PC-3 (cell line): ENCODE results near the gene PLEKHA1. TPM values are rescaled to one million over a fixed set of nuclear protein-coding genes. Genes with fewer than 3 reads are reported as not detected.

Experiments used
- ATAC-seq: fragments of 200-7000 bp; cut with Tn5 transposase; 2 replicates; pipeline ENCODE4 v1.9.1; 2020; ENCODE audit warnings: mild to moderate bottlenecking, moderate library complexity
- BruUV-seq: library from RNA; stranded (reverse); fragments of 400-500 nt; replicated peaks from 2 replicates; lab custom pipeline; 2021; lab: Mats Ljungman, UMichigan
- CTCF ChIA-PET: fragments of 300-600 bp; sonication (Branson Sonifier 250); formaldehyde crosslinking; loops from one replicate; lab custom pipeline; 2022; ENCODE audit warnings: antibody characterized with exemption; lab: Charles Lee
- POLR2A ChIA-PET: fragments of 300-600 bp; sonication (Branson Sonifier 250); formaldehyde crosslinking; loops from one replicate; lab custom pipeline; 2022; ENCODE audit warnings: antibody characterized with exemption; ENCODE audit not compliant: unreplicated experiment; lab: Charles Lee
- DNase-seq: peaks from one replicate; pipeline ENCODE4 v3.0.0-alpha.2; 2015
- H2AFZ ChIP-seq: fragments of 300-600 bp; sonication (generic); 2 replicates; pipeline ENCODE4 v1.6.0; 2016; ENCODE audit warnings: antibody characterized with exemption, low read length
- H3F3A ChIP-seq: fragments of 300-600 bp; sonication (generic); one replicate; pipeline ENCODE4 v1.6.0; 2017; ENCODE audit warnings: antibody characterized with exemption, low read length, control low read depth, mild to moderate bottlenecking; ENCODE audit not compliant: unreplicated experiment
- H3K27ac ChIP-seq: fragments of 300-600 bp; sonication (generic); 2 replicates; pipeline ENCODE4 v1.5.1; 2016; ENCODE audit warnings: mild to moderate bottlenecking, low read length
- H3K27me3 ChIP-seq: fragments of 300-600 bp; sonication (generic); 2 replicates; pipeline ENCODE4 v1.6.1; 2016; ENCODE audit warnings: low read length, mixed read lengths
- H3K36me3 ChIP-seq: fragments of 300-600 bp; sonication (generic); 2 replicates; pipeline ENCODE4 v1.6.1; 2016; ENCODE audit warnings: low read depth, mixed run types, low read length, mixed read lengths
- H3K4me1 ChIP-seq: fragments of 300-600 bp; sonication (generic); 2 replicates; pipeline ENCODE4 v1.5.1; 2016; ENCODE audit warnings: low read length; ENCODE audit not compliant: insufficient read depth
- H3K4me2 ChIP-seq: fragments of 300-600 bp; sonication (generic); 2 replicates; pipeline ENCODE4 v1.6.0; 2016; ENCODE audit warnings: low read length
- H3K4me3 ChIP-seq: fragments of 300-600 bp; sonication (generic); 2 replicates; pipeline ENCODE4 v1.5.1; 2016; ENCODE audit warnings: mild to moderate bottlenecking, low read length, mixed read lengths
- H3K79me2 ChIP-seq: fragments of 300-600 bp; sonication (generic); 2 replicates; pipeline ENCODE4 v1.6.1; 2017; ENCODE audit warnings: low read length, mixed read lengths
- H3K9ac ChIP-seq: fragments of 300-600 bp; sonication (generic); 2 replicates; pipeline ENCODE4 v1.6.0; 2016; ENCODE audit warnings: mild to moderate bottlenecking, low read length
- H3K9me2 ChIP-seq: fragments of 300-600 bp; sonication (generic); replicated peaks from 2 replicates; pipeline ENCODE4 v1.6.1; 2016; ENCODE audit warnings: mixed run types, low read length, mixed read lengths
- H3K9me3 ChIP-seq: fragments of 300-600 bp; sonication (generic); 2 replicates; pipeline ENCODE4 v1.6.1; 2016; ENCODE audit warnings: low read length, mixed read lengths
- H4K20me1 ChIP-seq: fragments of 300-600 bp; sonication (generic); 2 replicates; pipeline ENCODE4 v1.6.1; 2016; ENCODE audit warnings: low read length, mixed read lengths
- EZH2 ChIP-seq: fragments of 300-600 bp; sonication (generic); IDR thresholded peaks from one replicate; pipeline ENCODE4 v1.6.1; 2017; ENCODE audit warnings: antibody characterized with exemption, mild to moderate bottlenecking, low read length; ENCODE audit not compliant: unreplicated experiment
- EZH2phosphoT487 ChIP-seq: fragments of 300-600 bp; sonication (generic); IDR thresholded peaks from 2 replicates; pipeline ENCODE4 v1.6.1; 2018; ENCODE audit warnings: mild to moderate bottlenecking, antibody characterized with exemption, low read length, borderline replicate concordance
- intact Hi-C: fragments of 100-400 bp; cut with micrococcal nuclease; formaldehyde crosslinking; loops from 2 replicates; pipeline ENCODE4 v1.9.0; 2023
- total RNA-seq: library from RNA; depleted of rRNA; stranded (reverse); fragments of >200 nt; gene quantifications from 2 replicates; pipeline ENCODE4 v1.2.3, GENCODE V29; 2014
- TF ChIP-seq, protein P1 (sequence below): fragments of 300-600 bp; sonication (generic); conservative IDR thresholded peaks from 2 replicates; pipeline ENCODE4 v1.5.1; 2017; ENCODE audit warnings: antibody characterized with exemption, low read depth, mild to moderate bottlenecking, low read length

Gene PLEKHA1
- total RNA-seq, 1 experiment from 2014 or later: 5.2 TPM

DNA sequence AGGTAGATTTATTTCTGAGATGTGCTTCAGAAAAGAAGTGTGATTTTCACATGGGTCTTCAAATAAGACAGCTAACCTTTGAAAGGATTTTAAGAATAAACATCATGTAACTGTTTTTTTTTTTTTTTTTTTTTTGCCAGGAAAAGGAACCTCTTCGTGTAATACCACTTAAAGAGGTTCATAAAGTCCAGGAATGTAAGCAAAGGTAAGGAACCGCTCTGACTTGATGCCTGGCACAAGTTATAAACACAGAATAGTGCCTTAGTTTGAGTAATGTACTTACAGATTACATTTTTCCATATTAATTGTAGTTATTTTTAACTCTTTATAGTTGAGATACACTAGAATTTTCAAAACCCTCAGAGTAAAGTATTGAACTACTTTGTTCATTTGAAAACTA is 49.6 kb downstream of the PLEKHA1 start:
- H3K4me3 ChIP-seq: no peak overlapping the region
- TF ChIP-seq, protein P1, sequence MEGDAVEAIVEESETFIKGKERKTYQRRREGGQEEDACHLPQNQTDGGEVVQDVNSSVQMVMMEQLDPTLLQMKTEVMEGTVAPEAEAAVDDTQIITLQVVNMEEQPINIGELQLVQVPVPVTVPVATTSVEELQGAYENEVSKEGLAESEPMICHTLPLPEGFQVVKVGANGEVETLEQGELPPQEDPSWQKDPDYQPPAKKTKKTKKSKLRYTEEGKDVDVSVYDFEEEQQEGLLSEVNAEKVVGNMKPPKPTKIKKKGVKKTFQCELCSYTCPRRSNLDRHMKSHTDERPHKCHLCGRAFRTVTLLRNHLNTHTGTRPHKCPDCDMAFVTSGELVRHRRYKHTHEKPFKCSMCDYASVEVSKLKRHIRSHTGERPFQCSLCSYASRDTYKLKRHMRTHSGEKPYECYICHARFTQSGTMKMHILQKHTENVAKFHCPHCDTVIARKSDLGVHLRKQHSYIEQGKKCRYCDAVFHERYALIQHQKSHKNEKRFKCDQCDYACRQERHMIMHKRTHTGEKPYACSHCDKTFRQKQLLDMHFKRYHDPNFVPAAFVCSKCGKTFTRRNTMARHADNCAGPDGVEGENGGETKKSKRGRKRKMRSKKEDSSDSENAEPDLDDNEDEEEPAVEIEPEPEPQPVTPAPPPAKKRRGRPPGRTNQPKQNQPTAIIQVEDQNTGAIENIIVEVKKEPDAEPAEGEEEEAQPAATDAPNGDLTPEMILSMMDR: no peak
- no peak for TF ChIP-seq EZH2
- no peak for TF ChIP-seq EZH2phosphoT487
- H3K79me2 ChIP-seq: no peaks in the 10 kb centered on the region
- no peaks in the 10 kb centered on the region for H3K27me3 ChIP-seq
- no peak for ATAC-seq
- H3K4me1 ChIP-seq: no peaks in the 10 kb centered on the region
- H2AFZ ChIP-seq: no peak overlapping the region
- H3K4me2 ChIP-seq: no peak overlapping the region
- no peaks in the 10 kb centered on the region for H4K20me1 ChIP-seq
- DNase-seq: no peak
- no peaks in the 10 kb centered on the region for H3K9me3 ChIP-seq
- ChIA-PET POLR2A (no interaction called here), CTCF (no interaction called here)
- no peaks in the 10 kb centered on the region for H3K9me2 ChIP-seq
- H3K36me3 ChIP-seq: no peaks in the 10 kb centered on the region
- intact Hi-C loops: no loop called here
- BruUV-seq: no TSS peak
- H3K9ac ChIP-seq: no peak overlapping the region
- H3K27ac ChIP-seq: no peak overlapping the region
- no peaks in the 10 kb centered on the region for H3F3A ChIP-seq

DNA sequence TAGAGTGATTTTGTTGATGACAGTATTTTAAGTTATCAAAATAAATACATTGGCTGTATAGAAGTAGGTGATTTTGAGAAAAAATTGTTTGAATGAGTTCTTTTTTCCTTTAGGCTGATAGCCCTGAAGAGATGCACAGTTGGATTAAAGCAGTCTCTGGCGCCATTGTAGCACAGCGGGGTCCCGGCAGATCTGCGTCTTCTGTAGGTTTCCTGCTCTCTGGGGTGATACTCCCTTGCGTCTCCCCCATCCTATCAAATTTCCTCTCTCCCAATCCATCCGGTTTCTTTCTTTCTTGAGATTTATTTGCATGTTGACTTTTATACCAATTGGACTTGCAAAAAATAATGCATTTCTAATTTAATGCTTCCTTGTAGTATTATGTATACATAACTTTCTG is 52.3 kb downstream of the PLEKHA1 start:
- CTCF ChIA-PET: no interaction called here
- no peak for ATAC-seq
- intact Hi-C loops: loop anchor here (5.0 kb wide), 1 partner anchor 40 kb away; no protein-coding TSS in a partner anchor
- H4K20me1 ChIP-seq: no peaks in the 10 kb centered on the region
- no peaks in the 10 kb centered on the region for H3K9me3 ChIP-seq
- H3K4me2 ChIP-seq: no peak overlapping the region
- H3F3A ChIP-seq: no peaks in the 10 kb centered on the region
- H2AFZ ChIP-seq: no peak overlapping the region
- no peaks in the 10 kb centered on the region for H3K4me1 ChIP-seq
- no peaks in the 10 kb centered on the region for H3K9me2 ChIP-seq
- DNase-seq: no peak
- H3K79me2 ChIP-seq: no peaks in the 10 kb centered on the region
- TF ChIP-seq, protein P1: no peak
- TF ChIP-seq EZH2 (no peak), EZH2phosphoT487 (no peak)
- POLR2A ChIA-PET: no interaction called here
- H3K9ac ChIP-seq: no peak overlapping the region
- H3K27ac ChIP-seq: no peak overlapping the region
- no peaks in the 10 kb centered on the region for H3K27me3 ChIP-seq
- no peak overlapping the region for H3K4me3 ChIP-seq
- H3K36me3 ChIP-seq: no peaks in the 10 kb centered on the region
- no TSS peak for BruUV-seq

DNA sequence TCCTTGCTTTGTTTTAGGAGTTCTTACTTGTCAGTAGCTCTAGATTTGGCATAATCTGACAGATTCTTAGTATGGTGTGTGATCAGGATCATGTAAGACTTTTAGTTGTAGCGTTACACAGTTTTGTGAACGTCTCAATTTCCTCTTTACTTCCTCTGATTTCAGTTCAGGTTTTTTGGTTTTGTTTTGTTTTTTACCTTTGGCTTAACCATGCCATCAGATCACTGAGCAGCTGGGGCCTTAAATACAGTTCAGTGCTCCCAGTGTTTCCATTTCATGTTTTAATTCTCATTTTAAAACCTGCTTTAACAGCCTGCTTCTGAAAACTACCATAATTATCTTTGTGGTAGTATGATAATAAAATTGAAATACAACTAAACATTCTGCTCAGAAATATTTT is 52.8 kb downstream of the PLEKHA1 start:
- no peaks in the 10 kb centered on the region for H3K36me3 ChIP-seq
- no TSS peak for BruUV-seq
- no peak for DNase-seq

More for the DNA sequence above, 52.8 kb downstream of the PLEKHA1 start:
- no peaks in the 10 kb centered on the region for H3K9me2 ChIP-seq
- no peaks in the 10 kb centered on the region for H3K4me1 ChIP-seq
- H3K27me3 ChIP-seq: no peaks in the 10 kb centered on the region
- no peak overlapping the region for H3K9ac ChIP-seq
- no peak overlapping the region for H3K27ac ChIP-seq
- H2AFZ ChIP-seq: no peak overlapping the region
- no peaks in the 10 kb centered on the region for H3K79me2 ChIP-seq
- H3K4me2 ChIP-seq: no peak overlapping the region
- POLR2A ChIA-PET: no interaction called here
- CTCF ChIA-PET: no interaction called here
- intact Hi-C loops: loop anchor here (5.0 kb wide), 1 partner anchor 40 kb away; no protein-coding TSS in a partner anchor
- H3K9me3 ChIP-seq: no peaks in the 10 kb centered on the region
- no peak for ATAC-seq
- TF ChIP-seq, protein P1: no peak
- TF ChIP-seq EZH2phosphoT487 (no peak), EZH2 (no peak)
- no peaks in the 10 kb centered on the region for H3F3A ChIP-seq
- H4K20me1 ChIP-seq: no peaks in the 10 kb centered on the region
- no peak overlapping the region for H3K4me3 ChIP-seq
